Esophagus muscularis mucosa (tissue), 2 donors: ENCODE results near the gene XIST.

Experiments used
- POLR2A ChIP-seq: fragments of 450-650 bp; IDR thresholded peaks from one replicate; pipeline ENCODE4 v1.6.1; 2017; ENCODE audit warnings: antibody characterized with exemption, moderate library complexity, mild to moderate bottlenecking, low read depth
- POLR2AphosphoS5 ChIP-seq, 2 donors: sonication (generic); formaldehyde crosslinking; IDR thresholded peaks; one replicate each; pipeline ENCODE4 v1.6.1; 2017; ENCODE audit warnings: antibody characterized with exemption in 2 of 2

GRCh38 chrX:73836956-73837477 is 15.5 kb downstream of the XIST start:
- TF ChIP-seq POLR2AphosphoS5 (IDR thresholded peaks at IDR 0.05) (no peak), POLR2A (no peak)
